Activated CD4-positive, CD25-positive, alpha-beta regulatory T cell treated with anti-CD3 and anti-CD28 coated beads, Interleukin-2, amount 50 U/mL, for 72 hours (primary cell): ENCODE results near the gene RXFP3.

Experiments
- DNase-seq: peaks from one replicate; pipeline ENCODE4 v3.0.0; 2021

Gene RXFP3

GRCh38 chr5:33981408-33982162 is 45.4 kb downstream of the RXFP3 start:
- no peak for DNase-seq

- DNase-seq: no peak
Measured at GRCh38 chr5:33984178-33984577, 48.0 kb downstream of the RXFP3 start.

GRCh38 chr5:33984671-33985124 is 48.5 kb downstream of the RXFP3 start, which contains the start of gene SLC45A2:
Gene SLC45A2, minus strand, starts transcription at chr5:33984693. Its CDS starts 110 bp downstream, at chr5:33984583.
- no peak for DNase-seq

- no peak for DNase-seq
Measured at GRCh38 chr5:33985447-33985846, 49.3 kb downstream of the RXFP3 start.
